Brain pericyte (primary cell): Measurements from ENCODE around the gene PLEKHM2.
"Not testable (repeated sequence)": the region's sequence is repeated elsewhere in the genome, so short reads cannot be mapped to it uniquely, and the experiment has no call there.

Source experiments
- DNase-seq: peaks from one replicate; pipeline ENCODE4 v3.0.0-alpha.2; 2012; ENCODE audit warnings: low read depth, low spot score

The PLEKHM2 gene

GRCh38 chr1:15684042-15684461 is at the start of gene PLEKHM2:
Gene PLEKHM2 (plus strand): TSS chr1:15684320. CDS start chr1:15684559, 239 bp downstream.
- no peak for DNase-seq

- DNase-seq = no peak
Observed at GRCh38 chr1:15636436-15636835, 47.7 kb upstream of the PLEKHM2 start.

GRCh38 chr1:15637826-15638225 is 46.3 kb upstream of the PLEKHM2 start:
- no peak for DNase-seq

- no peak for DNase-seq
Observed at GRCh38 chr1:15639262-15639661, 44.9 kb upstream of the PLEKHM2 start.

- no peak for DNase-seq
Observed at GRCh38 chr1:15639931-15640330, 44.2 kb upstream of the PLEKHM2 start.

GRCh38 chr1:15640667-15641066 is 43.5 kb upstream of the PLEKHM2 start:
- DNase-seq = no peak

GRCh38 chr1:15649937-15650336 is 34.2 kb upstream of the PLEKHM2 start:
- no peak for DNase-seq

- no peak for DNase-seq
Observed at GRCh38 chr1:15650433-15650832, 33.7 kb upstream of the PLEKHM2 start.

GRCh38 chr1:15652130-15652529 is 32.0 kb upstream of the PLEKHM2 start:
- DNase-seq = not testable (repeated sequence)

GRCh38 chr1:15654091-15654690 is 29.9 kb upstream of the PLEKHM2 start:
- DNase-seq = no peak

- DNase-seq = no peak
Observed at GRCh38 chr1:15656464-15656863, 27.7 kb upstream of the PLEKHM2 start.

GRCh38 chr1:15657021-15657420 is 27.1 kb upstream of the PLEKHM2 start:
- DNase-seq = no peak

- DNase-seq = no peak
Observed at GRCh38 chr1:15660151-15660550, 24.0 kb upstream of the PLEKHM2 start.

GRCh38 chr1:15662477-15662876 is 21.6 kb upstream of the PLEKHM2 start:
- DNase-seq = no peak

- no peak for DNase-seq
Observed at GRCh38 chr1:15663925-15664324, 20.2 kb upstream of the PLEKHM2 start.

- no peak for DNase-seq
Observed at GRCh38 chr1:15667362-15667761, 16.8 kb upstream of the PLEKHM2 start.

GRCh38 chr1:15668089-15668754 is 15.9 kb upstream of the PLEKHM2 start:
- DNase-seq = no peak

GRCh38 chr1:15669074-15669473 is 15.0 kb upstream of the PLEKHM2 start:
- no peak for DNase-seq

GRCh38 chr1:15669864-15670263 is 14.3 kb upstream of the PLEKHM2 start:
- no peak for DNase-seq

GRCh38 chr1:15671430-15671829 is 12.7 kb upstream of the PLEKHM2 start:
- no peak for DNase-seq

GRCh38 chr1:15674386-15675159 is 9.5 kb upstream of the PLEKHM2 start:
- DNase-seq = no peak

GRCh38 chr1:15676010-15676409 is 8.1 kb upstream of the PLEKHM2 start:
- DNase-seq = no peak
